ENCODE data around the gene KRR1. TPM values are rescaled to one million over a fixed set of nuclear protein-coding genes. Genes with fewer than 3 reads are reported as not detected.

Gene KRR1
- total RNA-seq, 2 experiments from 2014 or later = 81.1 to 83.9 TPM

DNA sequence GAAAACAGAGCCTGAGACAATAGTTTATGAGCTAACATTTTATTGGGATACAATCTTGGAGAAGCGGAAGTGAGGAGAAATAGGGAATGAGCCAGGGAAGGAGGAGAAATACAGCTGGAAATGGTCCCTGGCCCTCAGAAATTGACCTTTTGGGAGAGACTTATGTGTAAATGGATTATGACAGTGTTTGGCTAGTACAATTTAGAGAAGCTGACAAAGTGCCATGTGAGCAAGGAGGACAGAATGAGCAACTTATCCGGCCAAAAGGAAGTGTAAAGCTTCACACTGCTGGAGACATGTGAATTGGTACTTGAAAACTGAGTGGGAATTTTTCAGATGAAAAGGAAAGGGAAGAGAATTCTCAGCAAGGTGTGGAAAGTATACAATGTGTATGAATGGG is 28.0 kb downstream of the KRR1 start:
- Mint-ChIP-seq H3K4me3 (no peak overlapping the region), H3K27ac (no peak overlapping the region)

DNA sequence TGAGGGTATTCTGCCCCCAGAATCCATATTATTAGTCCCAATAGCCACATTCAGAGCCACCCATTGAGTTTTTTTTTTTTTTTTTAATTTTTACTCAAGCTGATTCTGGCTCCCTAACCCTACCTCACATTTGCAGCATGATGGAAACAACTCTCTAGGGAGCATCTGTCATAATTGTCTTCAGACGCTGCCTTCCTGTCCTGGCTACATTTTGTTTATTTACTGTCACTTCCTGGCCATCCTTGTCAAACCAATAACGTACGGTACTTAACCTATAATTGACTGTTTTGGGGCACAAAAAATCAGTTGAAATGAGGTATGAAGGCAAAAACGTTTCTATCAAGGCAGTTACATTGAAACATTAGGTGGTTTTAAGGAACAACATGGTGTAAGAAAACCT is 28.8 kb downstream of the KRR1 start:
- no peaks in the 10 kb centered on the region for H3K27me3 Mint-ChIP-seq (ENCODE audit: low read depth)
- intact Hi-C loops (cut with micrococcal nuclease) = loop anchor here (5.0 to 10.0 kb wide), 3 partner anchors 160 to 1582 kb away; partner anchors contain the start of genes E2F7 and ZDHHC17
- CTCF ChIA-PET = interaction anchor here (0.7 to 4.6 kb wide), 8 partner anchors 8 to 1309 kb away, joined by 3 to 27 read pairs (median 10); partner anchors contain the start of gene GLIPR1L1
- H3K27ac Mint-ChIP-seq = no peak overlapping the region
- H3K9me3 Mint-ChIP-seq = no peaks in the 10 kb centered on the region
- DNase-seq = peak; percentile 10
- no peak overlapping the region for H3K4me3 Mint-ChIP-seq
- no peaks in the 10 kb centered on the region for H3K36me3 Mint-ChIP-seq (ENCODE audit: low read depth)
- peaks cover 67% of the 10 kb centered on the region for H3K4me1 Mint-ChIP-seq (ENCODE audit: low read depth)

More for the DNA sequence above, 28.0 kb downstream of the KRR1 start:
- no peak for DNase-seq
- H3K4me1 Mint-ChIP-seq (ENCODE audit: low read depth) = peaks cover 60% of the 10 kb centered on the region
- H3K9me3 Mint-ChIP-seq = no peaks in the 10 kb centered on the region
- CTCF ChIA-PET = interaction anchor here (0.7 to 4.6 kb wide), 12 partner anchors 9 to 1308 kb away, joined by 3 to 27 read pairs (median 4); partner anchors contain the start of gene GLIPR1L1
- no peaks in the 10 kb centered on the region for H3K36me3 Mint-ChIP-seq (ENCODE audit: low read depth)
- intact Hi-C loops (cut with micrococcal nuclease) = loop anchor here (5.0 to 10.0 kb wide), 3 partner anchors 159 to 1581 kb away; partner anchors contain the start of genes E2F7 and ZDHHC17
- no peaks in the 10 kb centered on the region for H3K27me3 Mint-ChIP-seq (ENCODE audit: low read depth)

GRCh38 chr12:75481774-75482173 is 29.6 kb downstream of the KRR1 start:
- H3K36me3 Mint-ChIP-seq (ENCODE audit: low read depth) = no peaks in the 10 kb centered on the region
- no peak for DNase-seq
- CTCF ChIA-PET = interaction anchor here (0.6 to 2.2 kb wide), 2 partner anchors 90 to 130 kb away, joined by 3 to 10 read pairs; partner anchors contain the start of gene GLIPR1L2
- H3K4me1 Mint-ChIP-seq (ENCODE audit: low read depth) = peaks cover 75% of the 10 kb centered on the region
- peak overlapping the region; percentile 87 for H3K4me3 Mint-ChIP-seq
- H3K27ac Mint-ChIP-seq = peak overlapping the region; percentile 31
- H3K9me3 Mint-ChIP-seq = no peaks in the 10 kb centered on the region
- H3K27me3 Mint-ChIP-seq (ENCODE audit: low read depth) = no peaks in the 10 kb centered on the region
- intact Hi-C loops (cut with micrococcal nuclease) = loop anchor here (2.0 to 10.0 kb wide), 4 partner anchors 161 to 1583 kb away; partner anchors contain the start of genes BBS10, E2F7 and ZDHHC17

GRCh38 chr12:75481013-75481705 is 30.2 kb downstream of the KRR1 start:
- Mint-ChIP-seq H3K4me1 (ENCODE audit: low read depth) (peaks cover 77% of the 10 kb centered on the region), H3K36me3 (ENCODE audit: low read depth) (no peaks in the 10 kb centered on the region), H3K9me3 (no peaks in the 10 kb centered on the region), H3K27me3 (ENCODE audit: low read depth) (no peaks in the 10 kb centered on the region), H3K4me3 (peak overlapping the region; percentile 87), H3K27ac (peak overlapping the region; percentile 82)
- CTCF ChIA-PET = interaction anchor here (0.7 to 2.2 kb wide), 2 partner anchors 90 to 677 kb away, joined by 3 to 10 read pairs; partner anchors contain the start of gene GLIPR1L2
- intact Hi-C loops (cut with micrococcal nuclease) = loop anchor here (2.0 to 10.0 kb wide), 4 partner anchors 161 to 1584 kb away; partner anchors contain the start of genes BBS10, E2F7 and ZDHHC17
- DNase-seq = no peak

- peak within 1 kb of the TSS; percentile 87 for H3K4me3 Mint-ChIP-seq
- no peaks in the 10 kb centered on the region for H3K27me3 Mint-ChIP-seq (ENCODE audit: low read depth)
- H3K27ac Mint-ChIP-seq = peak within 1 kb of the TSS; percentile 82
- no peaks in the 10 kb centered on the region for H3K36me3 Mint-ChIP-seq (ENCODE audit: low read depth)
- DNase-seq = peak; percentile 77
- H3K9me3 Mint-ChIP-seq = no peaks in the 10 kb centered on the region
- intact Hi-C loops (cut with micrococcal nuclease) = loop anchor here (1.0 to 10.0 kb wide), 13 partner anchors 9 to 1584 kb away; partner anchors contain the start of genes BBS10, E2F7, GLIPR1L1 and GLIPR1L2
- CTCF ChIA-PET = interaction anchor here (0.7 to 2.2 kb wide), 3 partner anchors 24 to 678 kb away, joined by 3 to 10 read pairs (median 7); partner anchors contain the start of gene GLIPR1L2
- peaks cover 78% of the 10 kb centered on the region for H3K4me1 Mint-ChIP-seq (ENCODE audit: low read depth)
Measured at GRCh38 chr12:75480469-75480949, 30.9 kb downstream of the KRR1 start, which contains the start of gene GLIPR1. Gene GLIPR1 (plus strand): TSS chr12:75480755. CDS start chr12:75480881, 126 bp downstream.

DNA sequence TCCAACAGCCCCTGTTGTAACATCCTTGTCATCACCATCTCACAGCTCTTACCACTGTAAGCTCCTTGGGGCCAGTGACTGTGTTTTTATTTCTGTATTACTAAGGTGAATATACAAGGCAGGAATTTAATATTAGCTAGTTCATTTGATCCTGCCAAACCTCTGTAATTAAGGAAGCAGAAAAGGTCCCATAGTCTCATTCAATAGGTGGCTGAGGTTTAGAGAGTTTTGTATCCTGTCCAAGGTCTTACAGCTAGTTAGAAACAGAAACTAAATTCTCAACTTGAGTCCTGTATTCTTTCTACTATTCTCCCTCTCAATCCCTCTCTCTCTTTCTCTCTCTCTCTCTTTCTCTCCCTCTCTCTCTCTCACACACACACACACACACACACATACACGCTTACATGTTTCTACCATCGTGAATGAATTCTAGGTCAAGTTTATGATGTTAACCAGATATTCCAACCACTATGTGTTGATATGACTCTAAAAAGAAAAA is 31.4 kb downstream of the KRR1 start:
- no peak for DNase-seq
- H3K27me3 Mint-ChIP-seq (ENCODE audit: low read depth) = no peaks in the 10 kb centered on the region
- H3K9me3 Mint-ChIP-seq = no peaks in the 10 kb centered on the region
- CTCF ChIA-PET = interaction anchor here (0.6 to 2.2 kb wide), 6 partner anchors 8 to 679 kb away, joined by 3 to 10 read pairs (median 3); partner anchors contain the start of genes GLIPR1L2 and PHLDA1
- peak overlapping the region; percentile 87 for H3K4me3 Mint-ChIP-seq
- no peaks in the 10 kb centered on the region for H3K36me3 Mint-ChIP-seq (ENCODE audit: low read depth)
- intact Hi-C loops (cut with micrococcal nuclease) = loop anchor here (1.0 to 10.0 kb wide), 13 partner anchors 9 to 1585 kb away; partner anchors contain the start of genes BBS10, E2F7, GLIPR1L1 and GLIPR1L2
- H3K27ac Mint-ChIP-seq = peak overlapping the region; percentile 82
- H3K4me1 Mint-ChIP-seq (ENCODE audit: low read depth) = peaks cover 76% of the 10 kb centered on the region

GRCh38 chr12:75478116-75478794 is 33.2 kb downstream of the KRR1 start:
- Mint-ChIP-seq H3K27ac (peak overlapping the region; percentile 7), H3K36me3 (ENCODE audit: low read depth) (no peaks in the 10 kb centered on the region)

DNA sequence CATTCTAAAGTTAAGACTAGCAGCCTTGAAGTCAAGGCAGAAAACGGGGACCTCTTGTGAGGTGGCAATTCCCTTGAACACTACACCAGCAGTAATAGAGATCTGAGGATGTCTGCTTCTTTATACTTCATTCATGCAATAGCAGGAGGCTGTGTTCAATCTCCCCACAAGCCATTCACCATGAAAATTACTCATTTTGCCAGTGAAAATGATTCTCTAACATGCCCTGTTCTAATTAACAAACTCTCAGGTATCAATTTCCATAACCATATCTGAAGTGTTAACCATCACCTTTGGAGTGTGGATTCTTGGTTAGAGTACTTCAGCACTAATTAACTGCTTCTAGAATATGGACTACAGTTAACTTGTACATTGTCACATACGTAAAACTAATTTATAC is 34.3 kb downstream of the KRR1 start:
- H3K27ac Mint-ChIP-seq = no peak overlapping the region
- H3K4me1 Mint-ChIP-seq (ENCODE audit: low read depth) = peaks cover 53% of the 10 kb centered on the region
- no peaks in the 10 kb centered on the region for H3K9me3 Mint-ChIP-seq
- DNase-seq = peak; percentile 17
- H3K27me3 Mint-ChIP-seq (ENCODE audit: low read depth) = no peaks in the 10 kb centered on the region
- no peaks in the 10 kb centered on the region for H3K36me3 Mint-ChIP-seq (ENCODE audit: low read depth)
- H3K4me3 Mint-ChIP-seq = no peak overlapping the region
- CTCF ChIA-PET = interaction anchor here (0.6 to 1.1 kb wide), 3 partner anchors 8 to 135 kb away, joined by 3 to 5 read pairs (median 3); partner anchors contain the start of gene GLIPR1L2
- intact Hi-C loops (cut with micrococcal nuclease) = no loop called here

More at GRCh38 chr12:75478116-75478794, 33.2 kb downstream of the KRR1 start:
- Mint-ChIP-seq H3K27me3 (ENCODE audit: low read depth) (no peaks in the 10 kb centered on the region), H3K4me3 (no peak overlapping the region), H3K4me1 (ENCODE audit: low read depth) (peaks cover 61% of the 10 kb centered on the region), H3K9me3 (no peaks in the 10 kb centered on the region)
- CTCF ChIA-PET = interaction anchor here (0.7 to 1.7 kb wide), 4 partner anchors 8 to 144 kb away, joined by 4 to 9 read pairs (median 6); partner anchors contain the start of genes GLIPR1L1 and GLIPR1L2
- intact Hi-C loops (cut with micrococcal nuclease) = loop anchor here (1.0 kb wide), 4 partner anchors 41 to 589 kb away; no protein-coding TSS in a partner anchor
- peak; percentile 64 for DNase-seq

GRCh38 chr12:75476071-75476470 is 35.3 kb downstream of the KRR1 start:
- peak; percentile 64 for DNase-seq
- Mint-ChIP-seq H3K36me3 (ENCODE audit: low read depth) (no peaks in the 10 kb centered on the region), H3K27ac (no peak overlapping the region), H3K9me3 (no peaks in the 10 kb centered on the region), H3K4me3 (no peak overlapping the region), H3K27me3 (ENCODE audit: low read depth) (no peaks in the 10 kb centered on the region), H3K4me1 (ENCODE audit: low read depth) (peaks cover 43% of the 10 kb centered on the region)
- intact Hi-C loops (cut with micrococcal nuclease) = no loop called here
- CTCF ChIA-PET = interaction anchor here (1.1 kb wide), 2 partner anchors 9 to 85 kb away, joined by 3 to 5 read pairs; partner anchors contain the start of gene GLIPR1L2

DNA sequence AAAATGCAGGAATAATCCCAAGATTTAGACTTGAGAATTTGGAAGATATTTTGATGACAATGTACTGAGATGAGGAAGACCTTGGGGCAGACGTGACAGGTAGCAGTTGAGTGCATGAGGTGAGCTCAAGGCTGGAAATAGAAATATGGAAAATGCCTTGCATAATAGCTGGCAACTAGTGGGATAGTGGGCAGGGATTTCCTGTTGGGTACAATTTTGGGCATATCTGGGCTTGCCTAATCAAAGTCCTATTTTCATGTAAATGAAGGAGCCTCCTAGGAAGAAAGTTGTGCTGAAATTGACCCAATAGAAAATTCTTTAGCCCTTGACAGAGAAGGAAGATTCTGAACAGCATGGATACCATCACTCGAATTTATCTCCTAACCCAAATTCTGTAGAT is 37.3 kb downstream of the KRR1 start:
- CTCF ChIA-PET = interaction anchor here (1.3 to 1.9 kb wide), 2 partner anchors 9 to 10 kb away, joined by 4 to 7 read pairs; no protein-coding TSS in a partner anchor
- Mint-ChIP-seq H3K4me3 (no peak overlapping the region), H3K9me3 (no peaks in the 10 kb centered on the region), H3K27me3 (ENCODE audit: low read depth) (no peaks in the 10 kb centered on the region), H3K36me3 (ENCODE audit: low read depth) (no peaks in the 10 kb centered on the region), H3K4me1 (ENCODE audit: low read depth) (peaks cover 25% of the 10 kb centered on the region), H3K27ac (no peak overlapping the region)
- intact Hi-C loops (cut with micrococcal nuclease) = no loop called here
- DNase-seq = no peak

Data from activated naive CD4-positive, alpha-beta T cell treated with anti-CD3 and anti-CD28 coated beads for 36 hours (primary cell).